Suprapubic skin (tissue), 4 donors: ENCODE results near the gene GPC5. TPM values are rescaled to one million over a fixed set of nuclear protein-coding genes. Genes with fewer than 3 reads are reported as not detected.

ENCODE experiments used
- DNase-seq, 2 donors: peaks; one replicate each; pipeline ENCODE4 v3.0.0-alpha.2; 2019; ENCODE audit warnings: low spot score in 2 of 2
- H3K27ac ChIP-seq: fragments of 200-600 bp; sonication (generic); one replicate; pipeline ENCODE4 v1.5.1; 2019
- H3K27me3 ChIP-seq: fragments of 200-600 bp; sonication (generic); one replicate; pipeline ENCODE4 v1.5.1; 2019
- H3K36me3 ChIP-seq: fragments of 200-600 bp; sonication (generic); one replicate; pipeline ENCODE4 v1.5.1; 2019
- H3K4me1 ChIP-seq: fragments of 200-600 bp; sonication (generic); one replicate; pipeline ENCODE4 v1.5.1; 2019
- H3K4me3 ChIP-seq: fragments of 200-600 bp; sonication (generic); one replicate; pipeline ENCODE4 v1.5.1; 2019; ENCODE audit warnings: mild to moderate bottlenecking
- H3K9me3 ChIP-seq: fragments of 200-600 bp; sonication (generic); one replicate; pipeline ENCODE4 v1.5.1; 2019
- EP300 ChIP-seq: sonication (generic); formaldehyde crosslinking; IDR thresholded peaks from one replicate; pipeline ENCODE4 v1.6.1; 2017; ENCODE audit warnings: antibody characterized with exemption
- POLR2A ChIP-seq, 2 donors: fragments of 450-650 bp; IDR thresholded peaks; one replicate each; pipeline ENCODE4 v1.6.1; 2017; ENCODE audit warnings: antibody characterized with exemption in 2 of 2, mild to moderate bottlenecking in 2 of 2, moderate library complexity in 2 of 2
- POLR2AphosphoS5 ChIP-seq, 3 donors: sonication (generic); formaldehyde crosslinking; IDR thresholded peaks; one replicate each; pipeline ENCODE4 v1.6.1; 2017; ENCODE audit warnings: antibody characterized with exemption in 3 of 3
- WGBS: methylation state at CpG from one replicate; pipeline ENCODE4 v1.1.5; 2018; 5-methylcytosine and 5-hydroxymethylcytosine counted together
- total RNA-seq, 4 donors: library from RNA; depleted of rRNA; stranded (reverse); fragments of >200 nt; gene quantifications; one replicate each; pipeline ENCODE4 v1.1.0, GENCODE V29; 2016
- TF ChIP-seq, protein P1 (sequence below), 2 donors: fragments of 200-600 bp in 1 of 2; fragments of 450-650 bp in 1 of 2; sonication (generic) in 1 of 2; IDR thresholded peaks; one replicate each; pipeline ENCODE4 v1.5.1; 2016 to 2019; ENCODE audit warnings: antibody characterized with exemption in 2 of 2, mild to moderate bottlenecking in 1 of 2, moderate library complexity in 1 of 2

GPC5 gene
- total RNA-seq, 4 donors from 2014 or later = 0.55 TPM; not detected in 3

DNA sequence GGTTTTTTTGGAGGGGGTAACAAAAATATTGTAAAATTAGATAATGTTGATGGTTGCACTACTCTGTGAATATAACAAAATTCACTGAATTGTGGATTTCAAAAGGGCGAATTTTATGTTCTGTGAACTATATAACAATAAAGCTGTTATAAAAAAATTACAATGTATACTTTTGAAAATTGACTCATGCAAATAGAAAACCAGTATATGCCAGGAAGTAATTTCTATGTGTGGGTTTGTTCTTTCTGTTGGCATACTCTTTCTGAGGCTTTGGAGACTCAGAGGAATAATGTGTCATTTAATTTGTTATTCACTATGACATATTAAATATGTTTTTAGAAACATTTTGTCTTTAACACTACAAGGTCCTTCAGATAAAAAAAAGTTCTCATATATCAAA is 310.1 kb downstream of the GPC5 start:
- 61% methylated on average over 1 of the region's 1 CpG for WGBS
- Histone ChIP-seq H3K9me3 (no peaks in the 10 kb centered on the region), H3K27ac (no peak overlapping the region), H3K4me1 (no peaks in the 10 kb centered on the region), H3K27me3 (no peaks in the 10 kb centered on the region), H3K36me3 (no peaks in the 10 kb centered on the region), H3K4me3 (no peak overlapping the region)
- DNase-seq = no peak
- TF ChIP-seq POLR2A (IDR thresholded peaks at IDR 0.05) (no peak), POLR2AphosphoS5 (IDR thresholded peaks at IDR 0.05) (no peak), EP300 (no peak)
- TF ChIP-seq, protein P1, sequence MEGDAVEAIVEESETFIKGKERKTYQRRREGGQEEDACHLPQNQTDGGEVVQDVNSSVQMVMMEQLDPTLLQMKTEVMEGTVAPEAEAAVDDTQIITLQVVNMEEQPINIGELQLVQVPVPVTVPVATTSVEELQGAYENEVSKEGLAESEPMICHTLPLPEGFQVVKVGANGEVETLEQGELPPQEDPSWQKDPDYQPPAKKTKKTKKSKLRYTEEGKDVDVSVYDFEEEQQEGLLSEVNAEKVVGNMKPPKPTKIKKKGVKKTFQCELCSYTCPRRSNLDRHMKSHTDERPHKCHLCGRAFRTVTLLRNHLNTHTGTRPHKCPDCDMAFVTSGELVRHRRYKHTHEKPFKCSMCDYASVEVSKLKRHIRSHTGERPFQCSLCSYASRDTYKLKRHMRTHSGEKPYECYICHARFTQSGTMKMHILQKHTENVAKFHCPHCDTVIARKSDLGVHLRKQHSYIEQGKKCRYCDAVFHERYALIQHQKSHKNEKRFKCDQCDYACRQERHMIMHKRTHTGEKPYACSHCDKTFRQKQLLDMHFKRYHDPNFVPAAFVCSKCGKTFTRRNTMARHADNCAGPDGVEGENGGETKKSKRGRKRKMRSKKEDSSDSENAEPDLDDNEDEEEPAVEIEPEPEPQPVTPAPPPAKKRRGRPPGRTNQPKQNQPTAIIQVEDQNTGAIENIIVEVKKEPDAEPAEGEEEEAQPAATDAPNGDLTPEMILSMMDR (IDR thresholded peaks at IDR 0.05) = no peak

DNA sequence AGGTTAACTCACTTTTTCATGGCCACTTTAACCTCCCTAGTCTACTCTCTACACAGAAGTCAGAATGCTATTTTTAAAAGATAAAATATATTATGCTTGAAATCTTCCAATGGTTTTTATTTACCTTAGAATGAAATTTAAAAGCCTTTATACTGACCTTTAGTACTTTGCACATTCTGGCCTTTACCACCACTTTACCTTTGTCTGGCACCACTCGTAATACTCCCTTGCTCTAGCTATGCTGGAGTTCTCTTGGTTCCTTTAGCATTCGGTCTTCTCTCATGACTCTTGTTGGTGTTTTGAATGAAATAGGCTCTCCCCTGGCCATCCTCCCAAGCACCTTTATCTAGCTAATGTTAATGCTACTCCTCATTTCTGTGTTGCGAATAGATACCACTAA is 310.8 kb downstream of the GPC5 start:
- Histone ChIP-seq H3K4me1 (no peaks in the 10 kb centered on the region), H3K27ac (no peak overlapping the region), H3K27me3 (no peaks in the 10 kb centered on the region), H3K9me3 (no peaks in the 10 kb centered on the region), H3K4me3 (no peak overlapping the region), H3K36me3 (no peaks in the 10 kb centered on the region)
- DNase-seq = no peak
- TF ChIP-seq POLR2AphosphoS5 (IDR thresholded peaks at IDR 0.05) (no peak), POLR2A (IDR thresholded peaks at IDR 0.05) (no peak), EP300 (no peak)
- TF ChIP-seq, protein P1 (IDR thresholded peaks at IDR 0.05) = no peak
- WGBS = 89% methylated on average over 3 of the region's 3 CpGs

DNA sequence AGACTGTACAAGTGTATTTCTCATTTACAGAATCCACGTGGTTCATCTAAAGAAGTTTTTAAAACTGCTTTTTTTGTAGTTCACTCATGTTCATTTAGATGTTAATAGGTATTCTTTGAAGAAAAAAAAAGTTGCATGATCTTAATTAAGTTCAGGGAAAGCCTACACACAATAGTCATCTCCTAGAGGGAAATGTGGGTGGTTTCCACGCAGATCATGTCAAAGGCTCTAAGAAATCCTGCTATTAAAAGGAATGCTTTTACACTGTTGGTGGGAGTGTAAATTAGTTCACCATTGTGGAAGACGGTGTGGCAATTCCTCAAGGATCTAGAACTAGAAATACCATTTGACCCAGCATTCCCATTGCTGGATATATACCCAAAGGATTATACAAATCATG is 312.3 kb downstream of the GPC5 start:
- WGBS = 72% methylated on average over 3 of the region's 3 CpGs
- no peak for DNase-seq
- Histone ChIP-seq H3K4me3 (no peak overlapping the region), H3K9me3 (no peaks in the 10 kb centered on the region), H3K36me3 (no peaks in the 10 kb centered on the region), H3K4me1 (no peaks in the 10 kb centered on the region), H3K27me3 (no peaks in the 10 kb centered on the region), H3K27ac (no peak overlapping the region)
- TF ChIP-seq POLR2A (IDR thresholded peaks at IDR 0.05) = no peak
- TF ChIP-seq POLR2AphosphoS5 (IDR thresholded peaks at IDR 0.05) = no peak
- TF ChIP-seq, protein P1 (IDR thresholded peaks at IDR 0.05) = no peak
- no peak for TF ChIP-seq EP300

DNA sequence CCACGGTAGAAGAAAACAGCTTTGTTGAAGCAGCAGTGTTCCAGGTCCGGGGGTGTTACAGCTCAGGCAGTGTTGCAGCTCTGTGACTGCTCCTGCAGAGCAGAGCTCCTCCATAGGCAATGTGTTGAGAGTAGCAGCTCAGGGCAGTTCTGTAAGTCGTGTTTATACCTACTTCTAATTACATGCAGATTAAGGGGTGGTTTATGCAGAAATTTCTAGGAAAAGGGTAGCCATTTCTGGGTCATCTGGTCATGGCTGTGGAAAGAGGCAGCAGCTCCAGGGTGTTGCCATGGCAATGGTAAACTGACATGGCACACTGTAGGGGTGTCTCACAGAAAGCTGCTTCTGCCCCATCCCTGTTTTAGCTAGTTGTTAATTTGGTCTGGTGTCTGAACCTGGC is 316.4 kb downstream of the GPC5 start:
- H3K36me3 ChIP-seq = no peaks in the 10 kb centered on the region
- WGBS = 50% methylated on average over 3 of the region's 3 CpGs
- no peak overlapping the region for H3K4me3 ChIP-seq
- no peak overlapping the region for H3K27ac ChIP-seq
- no peak for DNase-seq
- TF ChIP-seq EP300 = no peak
- no peak for TF ChIP-seq POLR2AphosphoS5 (IDR thresholded peaks at IDR 0.05)
- TF ChIP-seq, protein P1 (IDR thresholded peaks at IDR 0.05) = no peak
- TF ChIP-seq POLR2A (IDR thresholded peaks at IDR 0.05) = no peak
- H3K4me1 ChIP-seq = no peaks in the 10 kb centered on the region
- no peaks in the 10 kb centered on the region for H3K27me3 ChIP-seq
- H3K9me3 ChIP-seq = no peaks in the 10 kb centered on the region

DNA sequence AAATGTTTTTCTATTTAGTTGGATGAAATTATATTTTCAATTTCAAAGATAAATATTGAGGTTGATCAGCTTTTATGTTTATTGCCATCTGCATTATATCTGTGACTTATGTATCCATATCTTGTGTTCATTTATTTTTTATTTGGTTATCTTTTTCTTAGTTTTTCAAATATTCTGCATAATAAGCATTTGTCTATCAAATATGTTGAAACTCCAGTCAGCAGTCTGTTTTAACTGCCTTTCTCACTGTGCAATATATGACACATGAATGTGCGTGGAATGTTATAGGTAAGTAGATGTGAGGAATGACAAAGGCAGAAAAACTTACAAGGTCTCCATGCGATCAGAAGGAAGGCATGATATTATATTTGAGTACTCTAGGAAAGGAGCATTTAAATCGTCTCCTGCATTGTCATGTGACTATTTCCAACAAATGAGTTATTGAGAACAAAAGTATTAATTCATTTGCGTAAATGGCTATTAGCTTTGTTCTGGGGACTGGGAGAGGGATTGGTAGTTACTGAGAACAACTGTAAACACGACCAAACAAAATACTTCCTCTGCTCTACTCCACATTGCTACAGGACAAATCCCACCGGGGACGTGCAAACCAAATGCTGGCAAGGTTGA is 318.1 kb downstream of the GPC5 start:
- no peak overlapping the region for H3K4me3 ChIP-seq
- no peaks in the 10 kb centered on the region for H3K4me1 ChIP-seq
- no peak for TF ChIP-seq POLR2AphosphoS5 (IDR thresholded peaks at IDR 0.05)
- TF ChIP-seq, protein P1 (IDR thresholded peaks at IDR 0.05) = no peak
- TF ChIP-seq EP300 = no peak
- TF ChIP-seq POLR2A (IDR thresholded peaks at IDR 0.05) = no peak
- 81% methylated on average over 7 of the region's 7 CpGs for WGBS
- H3K9me3 ChIP-seq = no peaks in the 10 kb centered on the region
- no peaks in the 10 kb centered on the region for H3K27me3 ChIP-seq
- no peaks in the 10 kb centered on the region for H3K36me3 ChIP-seq
- DNase-seq = no peak
- H3K27ac ChIP-seq = no peak overlapping the region
